ENCODE measurements around the gene KIF17. TPM values are rescaled to one million over a fixed set of nuclear protein-coding genes. Genes with fewer than 3 reads are reported as not detected.

KIF17 gene
- total and polyA plus RNA-seq, 2 of the 8 experiments (the other 6 are each of a cell fraction or from before 2014, with no cell fraction given): 6.9 to 10.4 TPM

- H4K91ac ChIP-seq (replicated peaks; ENCODE audit: insufficient read length, low read length): no peak overlapping the region
- no peak overlapping the region for H3K4me3 ChIP-seq (ENCODE audit: extremely low read depth in 1 of 4, insufficient read depth in 2 of 4, low read depth in 3 of 4, low read length in 4 of 4)
- H3K79me2 ChIP-seq (ENCODE audit: control insufficient read depth in 1 of 2, insufficient read depth in 2 of 2, low read length in 2 of 2): no peaks in the 10 kb centered on the region
- no peak overlapping the region for H3K56ac ChIP-seq (replicated peaks; ENCODE audit: insufficient read length, low read depth, low read length)
- no peak overlapping the region for H4K5ac ChIP-seq (ENCODE audit: insufficient read length, low read depth, low read length)
- H2AK5ac ChIP-seq (ENCODE audit: low read depth, low read length): no peak overlapping the region
- no peak overlapping the region for H3K14ac ChIP-seq (ENCODE audit: insufficient read length)
- ChIA-PET CTCF (ENCODE audit: partially characterized antibody) (interaction anchor here (0.6 to 4.6 kb wide), 5 partner anchors 7 to 431 kb away, joined by 3 to 29 read pairs (median 3); no protein-coding TSS in a partner anchor), POLR2A (ENCODE audit: partially characterized antibody) (interaction anchor here (0.8 to 1.1 kb wide), 2 partner anchors 12 to 82 kb away, joined by 3 to 4 read pairs; no protein-coding TSS in a partner anchor)
- no peak overlapping the region for H3K4ac ChIP-seq (replicated peaks; ENCODE audit: insufficient read length, low read depth, low read length)
- H2BK12ac ChIP-seq (ENCODE audit: low read depth, low read length): no peak overlapping the region
- no peaks in the 10 kb centered on the region for H3K9me3 ChIP-seq (ENCODE audit: insufficient read depth in 2 of 2, low read depth in 1 of 2, low read length in 1 of 2)
- no peak for DNase-seq (ENCODE audit: low read depth in 1 of 2, low spot score in 2 of 2)
- H2BK5ac ChIP-seq (ENCODE audit: low read depth, low read length): no peak overlapping the region; the same call in 1 of the 2 replicates
- H4K8ac ChIP-seq (ENCODE audit: extremely low read depth, insufficient read depth, low read length): no peak overlapping the region
- H3K4me2 ChIP-seq (ENCODE audit: insufficient read depth in 1 of 2, low read depth in 2 of 2, low read length in 2 of 2): no peak overlapping the region
- peaks cover 8% of the 10 kb centered on the region; the same call in 1 of the 2 replicates for H3K23me2 ChIP-seq (ENCODE audit: low read depth, low read length)
- H3K9ac ChIP-seq (replicated peaks in 1 of 4; ENCODE audit: extremely low read depth in 1 of 4, low read depth in 3 of 4, low read length in 3 of 4): no peak overlapping the region
- no peaks in the 10 kb centered on the region for H3K27me3 ChIP-seq (replicated peaks in 1 of 4; ENCODE audit: control insufficient read depth in 3 of 4, extremely low read depth in 1 of 4, insufficient read depth in 3 of 4, low read length in 3 of 4)
- H4K20me1 ChIP-seq (replicated peaks in 1 of 2; ENCODE audit: control insufficient read depth in 1 of 2, insufficient read depth in 2 of 2, low read length in 2 of 2): peaks cover 0 to 17% of the 10 kb centered on the region in 2 experiments
- H3K79me1 ChIP-seq (ENCODE audit: low read depth, low read length): no peaks in the 10 kb centered on the region
- H3K27ac ChIP-seq (ENCODE audit: low read depth, low read length): no peak overlapping the region
- no peak overlapping the region for H2BK15ac ChIP-seq (ENCODE audit: low read length)
- no peaks in the 10 kb centered on the region for H3K4me1 ChIP-seq (replicated peaks in 1 of 4; ENCODE audit: control insufficient read depth in 3 of 4, insufficient read depth in 4 of 4, low read length in 3 of 4)
- FAIRE-seq: no peak
- H3K18ac ChIP-seq (ENCODE audit: extremely low read depth, low read length): no peak overlapping the region
- H2AFZ ChIP-seq (ENCODE audit: low read length): no peak overlapping the region
- no peak overlapping the region for H2BK120ac ChIP-seq (replicated peaks; ENCODE audit: low read depth, low read length)
- 92% methylated on average over 39 of the region's 41 CpGs; no CpG with 5 or more reads in 1 of the 2 experiments for WGBS, 2 experiments (ENCODE audit: extremely low coverage in 1 of 2, insufficient coverage in 1 of 2, insufficient read length in 1 of 2, insufficient replicate concordance in 2 of 2, low coverage in 1 of 2, low lambda C conversion rate in 2 of 2, missing lambda C conversion rate in 1 of 2)
- H2BK20ac ChIP-seq (ENCODE audit: low read length): no peak overlapping the region
- no peaks in the 10 kb centered on the region; a peak in 2 of 8 replicates for H3K36me3 ChIP-seq (ENCODE audit: control insufficient read depth in 2 of 4, insufficient read depth in 4 of 4, low read length in 3 of 4)
- H3K23ac ChIP-seq (ENCODE audit: insufficient read length): no peak overlapping the region
- TF ChIP-seq TEAD4 (IDR thresholded peaks at IDR 0.05; ENCODE audit: low read depth, low read length) (no peak), KDM1A (IDR thresholded peaks at IDR 0.05; ENCODE audit: borderline replicate concordance, low read length) (no peak), CBX5 (IDR thresholded peaks at IDR 0.05; ENCODE audit: low read depth, low read length) (no peak), YY1 (IDR thresholded peaks at IDR 0.05; ENCODE audit: low read depth, low read length) (no peak), RXRA (IDR thresholded peaks at IDR 0.05; ENCODE audit: insufficient read depth, low read depth, low read length) (no peak), POLR2A (IDR thresholded peaks at IDR 0.05; ENCODE audit: control extremely low read depth in 1 of 2, low read depth in 2 of 2, low read length in 2 of 2) (no peak), GTF2F1 (IDR thresholded peaks at IDR 0.05; ENCODE audit: borderline replicate concordance, low read depth, low read length) (no peak), KDM4A (IDR thresholded peaks at IDR 0.05; ENCODE audit: low read depth, low read length, severe bottlenecking) (no peak), JUN (IDR thresholded peaks at IDR 0.05; ENCODE audit: low read depth, low read length) (no peak), SP4 (IDR thresholded peaks at IDR 0.05; ENCODE audit: low read length) (no peak), ZNF274 (IDR thresholded peaks at IDR 0.05; ENCODE audit: borderline replicate concordance, extremely low read depth, low read length) (no peak), ATF3 (IDR thresholded peaks at IDR 0.05; ENCODE audit: insufficient read depth, low read depth, low read length) (no peak), BACH1 (IDR thresholded peaks at IDR 0.05; ENCODE audit: low read length) (no peak)
These were observed 13.2 kb downstream of the KIF17 start for GRCh38 chr1:20704390-20705202.
